Mammary epithelial cell (primary cell): Measurements from ENCODE around the gene RTF2.

Experiments used
- CTCF ChIP-seq, 2 donors: IDR thresholded peaks in 1 of 2; conservative IDR thresholded peaks in 1 of 2; 2 replicates each; pipeline ENCODE4 v1.5.1; 2011 to 2012; ENCODE audit warnings: inconsistent platforms in 2 of 2, low read length in 2 of 2, mild to moderate bottlenecking in 2 of 2, control low read depth in 1 of 2, low read depth in 1 of 2; ENCODE audit not compliant: insufficient read depth in 1 of 2; ENCODE audit errors: extremely low read depth in 1 of 2
- EZH2 ChIP-seq: IDR thresholded peaks from 2 replicates; pipeline ENCODE4 v1.6.1; 2012; ENCODE audit warnings: low read length, inconsistent platforms, borderline replicate concordance

- TF ChIP-seq EZH2 = no peak
- no peak for TF ChIP-seq CTCF (conservative IDR thresholded peaks at IDR 0.05 in 1 of 2, IDR thresholded peaks at IDR 0.05 in 1 of 2; ENCODE audit: extremely low read depth in 1 of 2, insufficient read depth in 1 of 2, low read depth in 1 of 2, low read length in 2 of 2)
Measured at GRCh38 chr20:56565511-56565910, 97.1 kb downstream of the RTF2 start.
